GM21786 (cell line): ENCODE measurements around the gene DOCK7.

Source experiments
- ATAC-seq: cut with Tn5 transposase; IDR thresholded peaks from one replicate; pipeline ENCODE4 v1.9.1; 2021; ENCODE audit not compliant: unreplicated experiment

DOCK7 gene

GRCh38 chr1:62452951-62453350, 235.2 kb downstream of the DOCK7 start:
- ATAC-seq = no peak

DNA sequence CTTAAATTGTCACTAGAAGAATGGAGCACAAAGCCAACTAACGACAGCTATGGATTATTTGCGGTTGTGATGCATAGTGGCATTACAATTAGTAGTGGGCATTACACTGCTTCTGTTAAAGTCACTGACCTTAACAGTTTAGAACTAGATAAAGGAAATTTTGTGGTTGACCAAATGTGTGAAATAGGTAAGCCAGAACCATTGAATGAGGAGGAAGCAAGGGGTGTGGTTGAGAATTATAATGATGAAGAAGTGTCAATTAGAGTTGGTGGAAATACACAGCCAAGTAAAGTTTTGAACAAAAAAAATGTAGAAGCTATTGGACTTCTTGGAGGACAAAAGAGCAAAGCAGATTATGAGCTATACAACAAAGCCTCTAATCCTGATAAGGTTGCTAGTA, 237.9 kb downstream of the DOCK7 start:
- ATAC-seq = no peak

DNA sequence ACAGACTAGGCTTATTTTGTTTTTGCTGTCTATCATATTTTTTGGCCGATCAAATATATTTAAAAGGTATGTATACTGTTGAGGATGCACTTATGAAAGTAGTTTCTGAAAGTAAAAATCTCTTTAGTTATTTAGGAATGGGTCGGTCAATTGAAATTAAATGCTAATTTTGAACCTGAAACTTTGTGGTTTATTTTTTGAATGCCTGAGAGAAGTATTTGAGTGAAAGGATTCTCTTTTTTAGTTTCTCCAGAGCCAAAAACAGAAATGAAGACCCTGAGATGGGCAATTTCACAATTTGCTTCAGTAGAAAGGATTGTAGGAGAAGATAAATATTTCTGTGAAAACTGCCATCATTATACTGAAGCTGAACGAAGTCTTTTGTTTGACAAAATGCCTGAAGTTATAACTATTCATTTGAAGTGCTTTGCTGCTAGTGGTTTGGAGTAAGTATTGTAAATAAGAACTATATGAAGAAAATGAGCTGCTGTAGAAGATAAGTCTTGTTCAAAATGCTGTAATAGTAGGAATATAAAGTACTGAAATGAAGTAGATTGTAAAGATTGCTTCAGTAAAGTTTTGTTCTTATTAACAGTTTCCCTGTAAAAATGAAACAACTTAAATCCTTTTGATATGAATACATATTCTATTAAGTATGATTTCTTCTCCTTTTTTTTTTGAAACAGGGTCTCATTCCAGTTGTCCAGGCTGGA, 239.8 kb downstream of the DOCK7 start:
- no peak for ATAC-seq

DNA sequence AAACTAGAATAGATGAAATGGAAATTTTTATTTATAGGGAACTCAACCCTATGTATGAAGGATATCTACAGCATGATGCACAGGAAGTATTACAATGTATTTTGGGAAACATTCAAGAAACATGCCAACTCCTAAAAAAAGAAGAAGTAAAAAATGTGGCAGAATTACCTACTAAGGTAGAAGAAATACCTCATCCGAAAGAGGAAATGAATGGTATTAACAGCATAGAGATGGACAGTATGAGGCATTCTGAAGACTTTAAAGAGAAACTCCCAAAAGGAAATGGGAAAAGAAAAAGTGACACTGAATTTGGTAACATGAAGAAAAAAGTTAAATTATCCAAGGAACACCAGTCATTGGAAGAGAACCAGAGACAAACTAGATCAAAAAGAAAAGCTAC, 243.5 kb downstream of the DOCK7 start:
- ATAC-seq = no peak

GRCh38 chr1:62439652-62440371, 248.4 kb downstream of the DOCK7 start:
- peak; percentile 27 for ATAC-seq

GRCh38 chr1:62438163-62438562, 250.0 kb downstream of the DOCK7 start:
- ATAC-seq = no peak

GRCh38 chr1:62437273-62437940, 250.8 kb downstream of the DOCK7 start:
- ATAC-seq = no peak

DNA sequence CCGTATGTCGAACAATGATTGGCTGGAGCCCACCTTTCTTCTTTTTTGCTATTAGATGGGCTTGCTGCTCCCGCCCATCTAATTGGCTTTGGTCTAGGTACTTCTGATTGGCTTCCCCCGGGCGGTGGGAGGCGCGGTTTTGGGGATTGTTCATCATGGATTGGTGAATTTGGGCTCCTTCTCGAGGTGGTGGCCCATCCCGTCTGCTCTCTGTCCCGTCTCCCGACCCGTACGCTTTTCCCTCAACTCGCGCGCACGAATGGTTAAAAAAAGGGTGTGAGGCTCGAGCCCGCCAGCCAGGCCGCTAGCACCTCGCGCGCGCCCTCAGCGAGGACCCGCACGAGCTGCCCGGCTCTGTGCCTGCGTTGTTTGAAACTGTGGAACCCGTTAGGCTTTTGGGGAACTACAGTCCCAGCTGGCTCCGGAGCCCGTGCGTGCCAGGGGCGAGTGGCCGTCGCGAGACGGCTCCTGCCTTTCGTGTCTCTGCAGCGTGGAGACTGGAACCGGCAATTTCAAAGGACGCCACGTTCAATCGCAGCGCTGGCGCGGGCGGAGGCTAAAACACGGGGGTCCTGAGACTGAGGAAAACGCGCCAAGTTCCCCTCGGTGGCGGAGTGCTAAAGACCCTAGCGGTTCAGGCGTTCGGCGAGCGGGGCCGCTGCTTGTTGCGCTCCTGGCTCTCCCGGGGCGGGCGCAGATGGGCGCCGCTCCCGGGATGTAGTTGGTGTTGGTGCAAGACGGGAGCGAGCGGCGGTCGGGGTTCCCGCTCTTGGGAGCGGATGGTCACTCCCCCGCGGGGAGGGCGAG, 251.5 kb downstream of the DOCK7 start, which contains the start of gene USP1:
Gene USP1 (plus strand): TSS at position 584 of the 807 bp plus-strand sequence. CDS start 2,819 bp downstream, outside the sequence.
- peak; percentile 76 for ATAC-seq

DNA sequence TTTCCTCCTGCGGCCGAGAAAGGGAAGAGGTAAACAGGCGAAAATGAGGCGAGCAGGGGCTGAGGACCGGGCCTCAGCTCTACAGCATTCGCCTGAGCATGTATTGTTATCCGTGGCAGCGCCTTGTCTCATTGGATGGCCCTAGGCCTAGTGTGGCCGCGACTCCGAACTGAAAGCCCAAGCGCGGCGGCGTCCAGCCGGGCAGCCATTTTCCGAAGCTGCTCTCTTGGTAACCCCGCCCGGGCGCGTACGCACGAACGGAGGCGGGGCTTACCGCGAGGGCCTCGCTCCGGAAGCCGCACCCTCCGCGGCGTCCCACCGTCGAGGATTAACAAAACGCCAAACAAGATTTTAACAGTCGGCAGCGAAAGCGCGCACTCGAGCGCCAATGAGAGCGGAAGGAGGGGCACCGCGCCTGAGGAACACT, 252.1 kb downstream of the DOCK7 start:
- no peak for ATAC-seq

DNA sequence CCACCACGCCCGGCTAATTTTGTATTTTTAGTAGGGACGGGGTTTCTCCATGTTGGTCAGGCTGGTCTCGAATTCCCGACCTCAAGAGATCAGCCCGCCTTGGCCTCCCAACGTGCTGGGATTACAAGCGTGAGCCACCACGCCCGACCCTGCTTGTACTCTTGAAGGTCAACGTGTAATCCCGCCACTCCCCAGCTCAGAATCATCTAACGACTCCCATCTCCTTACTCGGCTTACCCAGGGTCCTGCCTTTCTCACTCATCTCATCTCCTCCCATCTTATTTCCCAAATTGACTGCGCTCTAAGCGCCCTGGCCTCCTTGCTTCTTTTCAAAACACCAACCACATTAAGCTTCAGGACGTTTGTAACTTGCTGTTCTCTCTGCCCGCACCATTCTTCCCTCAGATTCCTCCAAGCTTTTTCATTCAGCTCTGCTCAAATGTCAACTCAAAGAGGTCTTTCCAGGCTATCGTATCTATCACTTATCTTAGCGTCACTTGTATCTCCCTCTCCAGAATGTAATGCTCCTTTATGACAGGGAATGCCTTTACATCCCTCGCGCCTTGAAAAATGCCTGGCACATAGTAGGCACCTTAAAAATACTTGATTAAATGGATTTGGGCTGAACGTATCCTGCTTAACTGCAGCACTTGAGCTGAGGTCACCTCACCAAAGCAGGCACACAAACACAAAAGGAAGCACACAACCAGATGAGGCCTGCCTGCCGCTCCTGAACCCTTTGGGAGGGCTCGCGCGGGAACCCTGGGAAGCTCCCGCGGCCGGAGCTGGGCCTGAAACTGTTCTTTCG, 252.8 kb downstream of the DOCK7 start:
- ATAC-seq = no peak

- ATAC-seq = no peak
These were observed 253.6 kb downstream of the DOCK7 start for GRCh38 chr1:62434618-62435001.

- ATAC-seq = no peak
These were observed 254.1 kb downstream of the DOCK7 start for GRCh38 chr1:62433861-62434617.

DNA sequence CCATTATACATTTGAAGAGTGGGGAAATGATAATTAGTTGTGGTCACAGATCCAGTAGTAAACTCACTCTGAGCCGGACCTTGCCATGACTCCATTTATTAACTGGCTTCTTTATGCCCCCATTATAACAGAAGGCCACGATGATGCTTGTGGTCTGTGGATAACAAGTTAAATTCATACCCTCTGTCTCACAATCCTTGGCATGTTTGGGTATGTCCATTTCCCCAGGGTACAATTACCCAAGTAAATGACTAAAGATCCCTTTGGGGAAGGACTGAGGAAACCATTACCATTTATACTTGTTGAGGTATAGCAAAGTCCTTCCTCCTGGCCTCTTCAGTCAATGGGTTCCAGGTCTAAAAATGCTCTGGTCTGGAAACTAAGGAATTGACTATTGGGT, 258.6 kb downstream of the DOCK7 start:
- ATAC-seq = no peak

DNA sequence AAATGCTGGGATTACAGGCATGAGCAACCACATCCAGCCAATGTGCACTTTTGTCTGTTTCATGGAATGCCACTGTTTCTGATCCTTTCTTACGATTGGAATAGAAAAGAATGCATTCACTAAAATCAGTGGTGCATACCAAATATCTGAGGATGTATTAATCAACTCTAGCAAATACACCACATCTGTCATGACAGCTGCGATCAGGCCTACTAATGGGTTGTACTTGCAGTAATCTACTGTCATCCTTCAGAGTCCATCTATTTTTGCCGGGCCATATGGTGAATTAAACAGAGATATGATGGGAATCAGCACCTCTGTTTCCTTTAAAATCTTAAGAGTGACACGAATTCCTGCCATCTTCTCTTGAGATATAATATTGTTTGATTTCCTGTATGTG, 259.8 kb downstream of the DOCK7 start:
- no peak for ATAC-seq

DNA sequence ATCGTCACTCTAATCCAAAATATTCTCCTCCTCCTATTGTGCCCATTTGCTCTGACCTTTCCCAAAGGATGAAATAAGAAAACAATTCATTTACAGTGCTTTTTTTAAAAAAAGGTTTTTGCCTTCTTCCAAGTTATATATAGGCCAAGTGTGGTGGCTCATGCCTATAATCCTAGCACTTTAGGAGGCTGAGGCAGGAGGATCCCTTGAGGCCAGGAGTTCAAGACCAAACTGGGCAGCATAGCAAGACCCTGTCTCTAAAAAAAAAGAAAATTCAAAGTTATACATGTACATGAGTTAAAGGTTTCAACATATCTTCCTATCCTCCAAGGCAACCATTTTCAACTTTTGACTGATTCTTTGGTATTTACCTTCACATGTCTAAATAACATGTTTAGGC, 261.4 kb downstream of the DOCK7 start:
- ATAC-seq = no peak

GRCh38 chr1:62426237-62426636, 261.9 kb downstream of the DOCK7 start:
- no peak for ATAC-seq

- ATAC-seq = no peak
These were observed 263.1 kb downstream of the DOCK7 start for GRCh38 chr1:62425041-62425440.

DNA sequence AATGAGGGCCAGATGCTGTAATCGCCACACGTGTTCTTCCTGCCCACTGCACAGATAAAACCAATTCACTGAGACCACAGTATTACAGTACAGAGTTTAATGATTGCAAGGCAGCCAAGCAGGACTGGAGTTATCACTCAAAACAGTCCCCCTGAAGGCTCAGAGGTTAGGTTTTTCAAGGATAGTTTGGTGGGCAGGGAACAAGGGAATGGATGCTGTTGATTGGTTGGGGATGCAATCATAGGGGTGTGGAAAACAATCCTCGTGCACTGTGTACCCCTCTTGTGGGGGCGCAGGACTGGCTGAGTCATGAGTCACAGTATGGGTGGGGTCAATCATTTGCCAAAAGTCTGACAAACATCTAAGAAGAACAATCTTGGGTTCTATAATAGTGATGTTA, 263.8 kb downstream of the DOCK7 start:
- no peak for ATAC-seq

GRCh38 chr1:62423580-62424242, 264.5 kb downstream of the DOCK7 start:
- ATAC-seq = no peak
